Umbilical cord (tissue), 2 donors: Measurements from ENCODE around the gene TLK1. TPM values are rescaled to one million over a fixed set of nuclear protein-coding genes. Genes with fewer than 3 reads are reported as not detected.
A peak's percentile ranks its signal among the peaks of the same experiment; 100 is the strongest.

Experiments
- DNase-seq: peaks from one replicate; pipeline ENCODE4 v3.0.0-alpha.2; 2015; ENCODE audit warnings: low spot score
- total RNA-seq: library from RNA; depleted of rRNA; stranded (reverse); fragments of >200 nt; gene quantifications from one replicate; pipeline ENCODE4 v1.2.3, GENCODE V29; 2014; ENCODE audit warnings: low replicate concordance; ENCODE audit not compliant: insufficient read depth

Gene TLK1
- total RNA-seq, 1 donor from 2014 or later = 29.6 TPM

DNA sequence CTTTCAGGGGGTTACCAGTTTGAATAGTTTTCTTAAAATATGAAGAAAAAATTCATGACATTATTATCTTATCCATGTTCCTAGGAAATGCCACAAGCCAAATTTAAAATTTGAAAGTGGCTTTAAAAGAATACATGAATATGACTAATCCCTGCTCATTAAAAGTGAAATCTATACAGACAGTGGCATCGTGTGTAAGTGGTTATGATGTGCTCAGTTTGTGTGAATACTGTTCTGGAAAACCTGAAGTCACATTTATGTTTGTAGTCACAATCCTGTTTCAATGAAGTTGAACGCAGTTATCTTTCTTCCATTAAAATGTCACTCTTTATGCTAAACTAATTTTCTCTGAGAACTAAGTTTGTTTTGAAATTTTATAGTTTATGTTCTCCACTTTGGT lies 155.9 kb downstream of the TLK1 start:
- no peak for DNase-seq

DNA sequence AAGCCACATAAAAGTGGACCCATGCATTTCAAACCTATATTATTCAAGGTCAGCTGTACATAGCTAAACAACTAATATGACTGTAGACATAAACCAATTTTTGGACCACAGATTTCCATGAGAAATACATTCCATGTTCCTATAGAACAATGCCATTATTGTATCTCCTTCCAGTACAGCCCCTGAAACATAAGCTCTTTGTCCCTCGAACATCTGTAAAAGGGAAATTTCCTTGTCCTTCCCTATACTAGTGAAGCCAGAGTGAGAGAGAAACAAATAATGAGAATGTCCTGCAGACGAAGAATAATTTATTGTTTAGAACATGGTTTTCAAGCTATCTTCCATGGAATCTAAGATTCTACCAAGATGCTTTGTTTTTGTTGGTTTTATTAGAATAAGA lies 156.3 kb downstream of the TLK1 start:
- DNase-seq = no peak

DNA sequence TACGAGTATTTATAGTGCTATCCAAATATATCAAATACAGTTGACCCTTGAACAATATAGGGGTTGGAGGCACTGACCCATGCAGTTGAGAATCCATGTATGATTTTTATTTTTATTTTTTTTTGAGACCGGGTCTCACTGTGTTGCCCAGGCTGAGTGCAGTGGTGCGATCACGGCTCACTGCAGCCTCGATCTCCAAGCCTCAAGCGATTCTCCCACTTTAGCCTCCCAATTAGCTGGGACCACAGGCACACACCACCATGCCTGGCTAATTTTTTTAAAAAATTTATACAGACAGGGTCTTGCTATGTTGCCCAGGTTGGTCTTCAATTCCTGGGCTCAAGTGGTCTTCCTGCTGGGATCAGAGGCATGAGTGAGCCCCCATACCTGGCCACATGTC lies 161.0 kb downstream of the TLK1 start:
- no peak for DNase-seq

DNA sequence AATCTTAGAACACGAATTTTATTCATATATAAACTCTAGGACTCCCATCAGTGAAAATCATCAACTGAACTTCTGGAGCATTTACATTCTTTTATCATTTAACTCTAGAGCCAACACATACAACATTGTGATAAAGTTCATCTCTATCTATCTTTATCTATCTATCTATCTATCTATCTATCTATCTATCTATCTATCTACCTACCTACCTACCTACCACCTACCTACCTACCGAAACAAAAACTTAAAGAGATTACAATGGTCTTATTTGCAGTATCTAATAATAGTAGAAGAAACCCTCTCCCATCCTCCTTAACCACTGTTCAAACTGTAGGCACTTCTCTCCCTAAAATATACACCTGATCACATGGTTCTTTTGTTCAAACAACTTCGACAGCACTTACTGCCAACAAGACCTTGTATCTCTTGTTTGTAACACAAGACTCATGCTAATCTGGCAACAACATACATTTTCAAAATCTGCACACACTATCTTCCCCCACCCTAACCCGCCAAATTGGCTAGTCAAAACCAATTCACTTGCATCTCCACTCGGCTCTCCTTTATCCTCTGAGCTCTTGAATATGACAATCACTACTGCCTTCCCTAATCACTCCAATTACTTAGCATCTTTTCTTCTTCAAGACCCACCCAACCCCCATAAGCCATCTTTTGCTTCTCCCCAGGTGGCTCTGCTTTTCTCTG lies 162.6 kb downstream of the TLK1 start:
- no peak for DNase-seq

DNA sequence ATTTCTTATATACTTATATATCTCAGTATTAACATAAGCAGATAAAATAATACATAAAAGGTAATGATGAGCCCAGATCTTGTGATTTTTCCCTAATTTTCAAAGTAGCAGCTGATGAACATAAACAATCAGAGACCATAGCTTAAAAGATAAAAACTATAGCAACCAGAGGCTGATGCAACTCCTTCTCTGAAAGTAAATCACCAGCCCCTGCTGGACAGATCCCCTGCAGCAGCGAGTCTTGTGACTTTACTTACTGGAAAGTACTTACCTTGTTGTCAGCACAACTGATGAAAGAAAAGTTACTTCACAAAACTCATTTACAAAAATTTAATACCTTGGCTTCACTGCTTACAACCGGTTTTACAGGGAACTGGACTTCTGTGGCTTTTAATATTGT lies 164.4 kb downstream of the TLK1 start:
- no peak for DNase-seq

DNA sequence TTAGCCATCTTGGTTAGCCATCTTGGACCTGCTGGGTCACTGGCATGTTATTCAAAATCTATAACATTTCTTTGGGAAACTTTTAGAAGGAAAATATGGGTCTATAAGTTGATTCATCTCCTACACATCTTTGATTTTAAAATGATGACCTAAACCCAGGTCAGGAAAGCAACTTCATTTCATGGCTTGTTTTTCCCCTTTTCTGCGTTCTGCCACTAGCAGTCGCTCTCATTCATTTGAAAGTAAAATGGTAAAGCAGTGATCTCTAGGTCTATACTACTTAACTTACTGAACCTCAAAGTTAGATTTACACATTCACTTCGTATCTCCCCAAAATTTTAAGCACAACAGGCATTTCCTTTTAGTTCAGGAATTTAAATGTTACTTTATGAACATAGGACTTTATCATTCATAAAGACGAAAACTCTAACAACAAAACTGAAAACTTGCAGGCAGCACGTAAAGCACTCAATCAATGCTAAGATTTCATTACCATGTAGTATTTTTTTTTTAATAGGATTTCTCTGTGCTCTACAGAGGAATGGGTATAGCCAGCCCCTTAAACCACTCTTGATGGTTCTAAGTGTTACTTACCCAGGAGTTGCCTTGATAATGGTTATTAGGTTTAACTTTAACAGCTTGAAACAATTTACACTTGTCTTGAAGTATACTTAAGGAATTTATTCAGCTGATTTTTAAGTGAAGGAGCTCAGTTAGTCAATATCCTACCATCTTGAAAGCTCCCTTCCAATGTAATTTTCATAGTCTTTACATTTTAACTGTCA lies 169.1 kb downstream of the TLK1 start:
- DNase-seq = no peak

DNA sequence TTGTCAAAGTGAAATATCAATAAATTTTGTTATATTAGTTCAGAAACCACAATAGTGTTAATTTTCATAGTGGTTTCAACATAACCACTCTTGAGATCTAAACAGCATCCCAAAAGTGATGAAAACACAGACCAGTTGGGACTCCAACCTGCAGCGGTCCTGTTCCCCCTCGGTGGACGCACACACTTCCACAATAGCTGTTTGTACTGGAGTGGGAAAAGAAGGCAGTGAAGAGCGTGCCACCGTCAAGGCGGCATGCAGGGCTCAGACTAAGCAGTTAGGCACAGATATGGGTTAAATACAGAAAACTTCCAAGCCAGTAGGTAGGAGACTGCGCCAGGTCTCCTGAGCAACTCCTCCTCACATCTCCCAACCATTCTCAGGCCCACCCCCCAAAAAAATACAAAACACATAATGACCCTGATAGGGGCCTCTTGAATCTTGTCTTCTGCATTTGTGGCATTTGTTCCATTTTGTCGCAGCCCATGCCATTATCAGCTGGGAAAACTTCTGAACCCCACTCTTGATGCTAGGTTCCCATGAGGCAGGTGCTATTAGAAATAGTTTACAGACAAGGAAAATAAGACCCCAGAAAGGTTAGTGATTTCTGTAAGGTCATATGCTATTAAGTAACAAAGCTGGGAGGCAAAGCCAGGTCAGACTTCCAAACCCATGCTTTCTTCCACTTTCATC lies 174.0 kb downstream of the TLK1 start:
- DNase-seq = no peak

DNA sequence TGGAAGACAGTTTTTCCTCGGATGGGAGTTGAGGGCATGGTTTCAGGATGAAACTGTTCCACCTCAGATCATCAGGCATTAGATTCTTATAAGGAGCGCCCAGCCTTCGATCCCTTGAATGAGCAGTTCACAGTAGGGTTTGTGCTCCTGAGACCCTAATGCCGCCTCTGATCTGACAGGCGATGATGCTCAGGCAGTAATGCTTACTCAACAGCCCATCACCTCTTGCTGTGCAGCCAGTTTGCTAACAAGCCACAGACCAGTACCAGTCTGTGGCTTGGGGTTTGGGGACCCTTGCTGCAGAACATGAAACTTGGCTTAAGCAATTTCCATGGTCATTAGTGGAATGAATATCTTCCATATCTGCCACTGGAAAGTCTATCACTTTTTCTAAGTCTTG lies 175.3 kb downstream of the TLK1 start:
- DNase-seq = no peak

DNA sequence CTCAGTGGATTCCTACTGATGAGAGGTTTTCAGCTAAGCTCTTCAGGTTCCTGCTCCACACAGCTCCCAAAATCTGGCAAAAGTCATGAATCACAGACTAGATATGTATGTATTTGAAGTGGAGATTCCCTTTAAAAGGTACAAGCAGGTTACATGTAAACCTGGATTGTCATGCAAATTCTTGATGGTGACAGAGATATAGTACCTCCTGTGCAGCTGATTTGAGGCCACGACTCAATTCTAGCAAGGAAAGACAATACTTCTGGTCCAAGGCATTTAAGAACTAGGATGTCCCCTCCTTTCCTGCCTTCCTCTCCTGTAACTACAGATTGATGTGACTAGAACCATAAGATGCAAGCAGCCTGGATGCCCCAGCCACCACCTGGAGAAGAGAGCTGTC lies 176.6 kb downstream of the TLK1 start:
- DNase-seq = no peak

DNA sequence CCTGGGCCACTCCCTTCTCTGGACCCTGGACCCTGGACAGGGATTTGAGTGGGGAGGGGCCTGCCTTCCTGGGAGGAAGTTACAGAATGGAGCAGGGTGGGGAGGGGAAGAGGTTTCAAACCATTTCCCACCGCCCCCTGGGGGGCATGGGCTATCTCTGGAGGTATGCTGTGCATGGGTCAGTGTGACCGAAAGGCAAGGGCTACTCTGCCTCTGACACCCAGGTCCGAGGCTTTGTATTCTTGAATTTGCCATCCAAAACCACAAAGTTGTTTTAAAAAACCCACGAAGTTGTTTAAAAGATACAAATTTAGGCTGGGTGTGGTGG lies 184.8 kb downstream of the TLK1 start:
- DNase-seq = no peak

DNA sequence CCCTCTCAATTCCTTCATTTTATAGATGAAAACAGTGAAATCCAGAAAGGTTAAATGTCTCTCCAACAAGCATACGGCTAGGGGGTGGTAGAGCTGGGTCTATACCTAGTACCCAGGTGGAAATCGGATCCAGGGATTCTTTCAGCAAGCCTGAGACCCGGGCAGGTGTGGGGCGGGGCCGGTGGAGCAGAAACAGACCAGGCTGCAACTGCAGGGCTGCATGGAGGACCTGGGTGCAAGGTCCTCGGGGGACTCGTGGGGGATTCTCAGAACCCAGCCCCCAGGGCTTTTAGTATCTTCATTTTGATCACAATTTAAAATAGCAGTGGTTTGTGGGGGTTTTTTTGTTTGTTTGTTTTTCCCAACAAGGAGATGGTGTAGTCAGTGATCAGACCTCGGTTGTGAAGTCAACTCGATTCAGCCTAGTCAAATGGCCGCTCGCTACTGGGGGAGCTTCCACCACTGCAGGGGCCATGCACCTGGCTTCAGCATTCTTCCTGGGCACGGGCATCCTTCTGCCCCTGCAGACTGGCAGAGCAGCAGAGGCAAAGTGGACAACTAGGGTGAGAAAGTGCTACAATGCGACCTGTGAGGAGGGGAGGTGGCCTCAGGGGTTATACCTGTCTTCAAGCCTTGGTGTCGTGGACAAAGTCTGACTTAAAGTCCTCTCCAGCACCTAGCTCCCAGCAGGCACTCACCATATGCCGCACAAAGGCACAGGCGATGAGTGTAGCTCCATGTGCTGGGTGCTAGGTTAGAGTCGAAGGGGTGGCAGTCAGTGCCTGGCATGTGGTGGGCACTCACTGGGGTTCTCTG lies 185.4 kb downstream of the TLK1 start:
- DNase-seq = no peak

DNA sequence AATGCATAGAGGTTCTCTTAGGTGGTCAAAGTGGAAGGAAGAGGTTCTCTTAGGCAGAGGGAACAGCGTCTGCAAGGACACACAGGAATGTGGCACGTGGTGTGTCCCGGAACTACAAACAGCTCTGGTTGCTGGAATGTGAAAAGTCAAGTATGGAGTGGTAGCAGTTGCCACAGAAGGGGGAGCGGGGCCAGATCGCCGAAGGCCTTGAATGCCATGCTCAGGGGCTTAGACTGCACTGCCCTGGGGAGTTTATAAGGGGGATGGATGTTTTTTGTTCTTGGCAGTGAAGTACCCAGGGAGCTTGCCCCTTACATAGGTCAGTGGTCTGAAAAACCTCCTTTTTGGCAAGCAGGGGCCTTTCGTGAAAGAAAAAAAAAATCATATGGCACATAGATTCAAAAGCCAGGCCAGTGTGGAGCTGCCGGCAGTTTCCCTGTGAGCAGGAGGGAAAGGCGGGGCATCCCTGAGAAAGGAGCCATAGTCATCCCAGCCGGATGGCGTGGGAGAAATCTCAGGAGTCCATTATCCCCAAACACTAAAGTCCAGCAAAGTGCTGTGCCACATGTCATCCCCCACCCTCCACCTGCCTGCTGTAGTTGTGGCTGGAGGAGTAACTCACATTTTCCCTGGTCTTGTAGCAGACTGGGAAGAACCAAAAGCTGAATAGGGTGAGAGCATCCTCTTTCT lies 186.2 kb downstream of the TLK1 start:
- DNase-seq = peak; percentile 12

DNA sequence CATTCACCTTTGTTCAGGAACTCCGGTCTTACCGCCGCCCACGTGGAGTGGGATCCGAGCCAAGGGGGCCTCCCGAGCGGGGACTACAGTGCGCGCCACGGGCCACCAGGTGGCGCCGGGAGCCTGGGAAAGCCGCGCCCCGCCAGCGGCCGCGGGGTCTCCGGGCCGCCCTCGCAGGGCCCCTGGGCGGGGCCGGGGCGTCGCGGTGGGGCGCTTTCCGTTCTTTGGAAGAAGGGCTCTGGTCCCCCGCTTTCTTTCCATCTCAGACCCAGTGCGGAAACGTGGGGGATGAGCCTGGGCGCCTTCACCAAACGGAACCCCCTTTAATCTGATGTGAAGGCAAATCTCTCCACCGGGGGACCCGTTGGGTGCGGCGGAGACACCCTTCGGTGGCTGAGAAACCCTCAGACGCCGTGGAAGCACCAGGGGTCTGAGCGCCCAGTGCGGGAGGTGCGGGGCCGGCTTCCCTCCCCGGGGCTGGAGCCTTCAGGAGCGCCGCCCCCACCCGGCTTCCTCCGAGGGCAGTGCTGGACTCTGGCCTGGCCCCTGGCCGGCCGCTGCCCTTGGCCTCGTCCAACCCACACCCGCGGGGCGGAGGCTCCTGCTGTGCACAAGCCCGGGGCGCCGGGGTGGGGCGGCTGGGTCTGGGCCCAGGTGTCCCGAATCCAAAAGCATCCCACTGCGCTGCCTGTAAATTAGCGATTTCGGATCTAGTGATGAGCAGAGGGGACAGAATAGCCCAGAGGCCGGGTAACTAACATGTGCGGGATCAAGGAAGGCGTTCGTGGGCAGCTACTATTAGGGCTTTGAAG lies 187.0 kb downstream of the TLK1 start:
- peak; percentile 78 for DNase-seq

DNA sequence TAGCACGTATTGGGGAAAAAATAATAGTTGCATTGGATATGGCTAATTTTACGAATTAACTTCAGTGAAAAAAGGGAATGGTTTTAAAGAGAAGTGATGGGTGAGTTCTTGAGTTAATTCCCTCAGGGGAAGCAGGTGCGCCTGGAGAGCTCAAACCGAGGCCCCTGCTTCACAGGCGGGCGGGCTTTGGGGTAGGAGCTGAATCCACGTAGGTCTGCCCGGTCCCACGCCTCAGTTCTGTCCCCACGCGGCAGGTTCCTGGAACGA lies 187.5 kb downstream of the TLK1 start:
- no peak for DNase-seq

DNA sequence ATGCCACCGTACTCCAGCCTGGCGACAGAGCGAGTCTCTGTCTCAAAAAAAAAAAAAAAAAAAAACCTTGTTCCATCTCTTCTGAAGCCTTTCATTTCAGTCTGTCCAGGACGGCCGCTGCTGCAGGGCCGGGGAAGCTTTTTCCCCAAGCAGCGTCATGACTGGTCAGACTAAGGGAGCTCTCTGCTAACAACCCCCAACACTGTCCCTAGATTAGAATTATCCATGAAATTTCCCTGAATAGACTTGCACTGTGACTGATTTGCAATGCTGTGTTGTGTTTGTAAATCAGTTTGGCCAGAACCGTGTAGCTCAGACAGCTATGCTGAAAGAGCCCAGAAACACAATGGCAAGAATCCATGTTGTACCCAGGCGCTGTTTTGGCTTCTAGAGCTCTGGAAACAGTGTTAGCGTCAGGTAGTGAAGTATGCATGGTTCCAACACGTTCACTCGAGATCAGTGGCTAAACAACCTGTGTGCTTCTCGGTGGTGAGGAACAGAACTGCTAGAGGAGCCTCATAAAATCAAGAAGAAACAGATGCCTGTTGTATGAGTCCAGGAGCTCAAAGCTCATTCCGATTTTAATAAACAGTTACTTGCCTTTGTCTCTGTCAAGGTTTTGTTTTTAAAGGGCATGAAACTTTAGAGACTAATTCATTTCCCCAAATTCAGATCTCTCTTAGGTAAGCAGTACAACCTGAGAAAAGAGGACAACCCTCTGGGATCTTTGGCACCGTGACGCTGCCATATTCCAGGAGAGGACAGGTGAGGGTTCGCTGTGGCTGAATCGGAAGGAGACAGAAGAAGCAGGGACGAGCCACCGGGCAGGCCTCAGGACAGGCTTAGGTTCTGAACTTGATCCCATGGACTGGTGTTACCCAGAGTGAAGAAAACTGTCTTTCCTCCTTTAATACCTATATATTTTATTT lies 188.1 kb downstream of the TLK1 start:
- DNase-seq = no peak

DNA sequence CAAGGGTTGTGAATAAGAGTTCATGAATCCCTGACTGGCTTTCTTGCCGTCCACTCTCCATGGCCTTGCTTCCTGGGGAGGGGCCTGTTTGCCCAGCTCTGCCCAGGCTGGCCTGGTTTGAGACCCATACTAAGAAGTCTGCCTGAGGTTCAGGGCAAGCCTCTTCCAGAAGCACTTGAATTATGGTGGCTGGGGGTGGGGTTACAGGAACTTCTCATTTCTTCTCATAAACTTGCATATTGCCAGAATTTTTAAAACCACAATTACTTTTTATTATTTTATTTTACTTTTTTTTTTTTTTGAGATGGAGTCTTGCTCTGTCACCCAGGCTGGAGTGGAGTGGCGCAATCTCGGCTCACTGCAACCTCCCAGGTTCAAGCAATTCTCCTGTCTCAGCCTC lies 189.6 kb downstream of the TLK1 start:
- DNase-seq = no peak

DNA sequence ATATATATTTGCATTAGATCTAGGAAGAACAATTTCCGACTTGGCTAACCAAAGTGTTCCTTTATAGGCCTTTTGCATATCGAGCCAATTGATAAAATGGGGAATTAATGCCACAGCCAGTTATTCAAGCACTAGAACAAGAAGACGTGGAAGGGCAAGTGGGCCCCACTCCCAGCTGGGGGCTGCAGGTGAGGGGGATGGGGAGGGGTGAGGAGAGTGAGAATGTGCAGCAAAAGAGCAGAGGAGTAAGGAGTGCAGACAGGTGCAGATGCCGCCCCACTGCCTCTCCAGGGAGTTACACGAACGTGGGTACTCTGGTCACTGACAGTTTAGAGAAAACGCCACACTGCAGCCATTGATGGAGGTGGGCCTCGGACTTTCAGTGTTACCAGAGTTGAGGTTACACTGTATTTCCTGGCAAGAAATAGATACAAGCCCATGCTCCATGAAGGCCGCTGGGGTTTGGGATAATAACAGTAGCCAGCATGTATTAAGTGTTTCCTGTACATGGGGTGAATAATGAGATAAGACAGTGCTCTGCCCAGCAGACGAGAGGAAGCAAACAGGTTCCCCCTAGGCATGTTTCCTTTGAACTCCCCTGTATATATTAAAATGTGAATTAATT lies 190.7 kb downstream of the TLK1 start:
- no peak for DNase-seq

DNA sequence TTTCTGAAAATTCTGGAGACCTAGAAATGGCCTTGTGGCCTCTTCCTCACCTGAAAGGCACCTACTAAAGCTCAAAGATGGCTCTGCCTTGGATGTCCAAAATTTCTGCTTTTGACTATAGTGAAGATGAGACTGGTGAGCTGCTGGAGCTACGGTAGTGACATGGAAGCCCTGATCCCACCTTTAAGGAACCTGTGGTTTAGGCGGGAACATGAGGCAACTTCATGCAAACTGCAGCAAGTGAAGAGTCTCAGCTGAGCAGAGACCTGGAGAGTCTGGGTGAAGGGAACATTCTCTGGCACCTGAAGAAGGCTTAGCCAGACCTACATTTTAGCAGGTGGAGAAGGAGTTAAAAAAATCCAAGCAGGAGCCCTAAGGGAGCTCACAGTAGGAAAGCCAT lies 191.7 kb downstream of the TLK1 start:
- DNase-seq = no peak
